Esophagus muscularis mucosa (tissue), 4 donors: ENCODE data around the gene HAPLN1. TPM values are rescaled to one million over a fixed set of nuclear protein-coding genes. Genes with fewer than 3 reads are reported as not detected.
"Not testable (repeated sequence)": the region's sequence is repeated elsewhere in the genome, so short reads cannot be mapped to it uniquely, and the experiment has no call there.

Experiments used
- DNase-seq: peaks from one replicate; pipeline ENCODE4 v3.0.0-alpha.2; 2017; ENCODE audit errors: extremely low spot score
- H3K27ac ChIP-seq, 4 donors: fragments of 200-600 bp; sonication (generic); replicated peaks in 1 of 4; 1 replicate in 3 of 4; 2 replicates in 1 of 4; pipeline ENCODE4 v1.5.1; 2016 to 2019; ENCODE audit warnings: mild to moderate bottlenecking in 1 of 4
- H3K27me3 ChIP-seq, 4 donors: fragments of 200-600 bp; sonication (generic); one replicate each; pipeline versions ENCODE4 v1.5.1 to v1.6.0; 2016 to 2019
- H3K36me3 ChIP-seq, 4 donors: fragments of 200-600 bp; sonication (generic); one replicate each; pipeline ENCODE4 v1.5.1; 2016 to 2019
- H3K4me1 ChIP-seq, 4 donors: fragments of 200-600 bp; sonication (generic); one replicate each; pipeline ENCODE4 v1.5.1; 2016 to 2019
- H3K4me3 ChIP-seq, 4 donors: fragments of 200-600 bp; sonication (generic); 1 replicate in 2 of 4; 2 replicates in 2 of 4; pipeline ENCODE4 v1.5.1; 2016 to 2019; ENCODE audit warnings: mild to moderate bottlenecking in 4 of 4, moderate library complexity in 1 of 4
- H3K9me3 ChIP-seq, 4 donors: fragments of 200-600 bp; sonication (generic); 1 replicate in 3 of 4; 2 replicates in 1 of 4; pipeline ENCODE4 v1.5.1; 2016 to 2019
- EP300 ChIP-seq: sonication (generic); formaldehyde crosslinking; IDR thresholded peaks from one replicate; pipeline ENCODE4 v1.6.1; 2017; ENCODE audit warnings: antibody characterized with exemption
- POLR2A ChIP-seq: fragments of 450-650 bp; IDR thresholded peaks from one replicate; pipeline ENCODE4 v1.6.1; 2017; ENCODE audit warnings: antibody characterized with exemption, moderate library complexity, mild to moderate bottlenecking, low read depth
- POLR2AphosphoS5 ChIP-seq, 2 donors: sonication (generic); formaldehyde crosslinking; IDR thresholded peaks; one replicate each; pipeline ENCODE4 v1.6.1; 2017; ENCODE audit warnings: antibody characterized with exemption in 2 of 2
- WGBS: methylation state at CpG from one replicate; pipeline ENCODE4 v1.1.5; 2018; 5-methylcytosine and 5-hydroxymethylcytosine counted together
- intact Hi-C: fragments of 100-400 bp; cut with DNase I; formaldehyde crosslinking; loops from one replicate; pipeline ENCODE4 v1.15.1; 2023
- total RNA-seq, 4 donors: library from RNA; depleted of rRNA; stranded (reverse); fragments of >200 nt; gene quantifications; one replicate each; pipeline versions ENCODE4 v1.1.0 to v1.2.1, GENCODE V29; 2016
- TF ChIP-seq, protein P1 (sequence below), 3 experiments: fragments of 200-600 bp in 2 of 3; fragments of 450-650 bp in 1 of 3; sonication (generic) in 2 of 3; IDR thresholded peaks; one replicate each; pipeline ENCODE4 v1.5.1; 2017 to 2019; ENCODE audit warnings: antibody characterized with exemption in 3 of 3, mild to moderate bottlenecking in 2 of 3, moderate library complexity in 1 of 3

HAPLN1 gene
- total RNA-seq, 4 donors from 2014 or later: 0.34 to 2.0 (median 0.40) TPM

GRCh38 chr5:83742089-83742488, 21.4 kb upstream of the HAPLN1 start:
- Histone ChIP-seq H3K36me3 (no peaks in the 10 kb centered on the region), H3K4me1 (no peaks in the 10 kb centered on the region), H3K9me3 (no peaks in the 10 kb centered on the region), H3K27me3 (no peaks in the 10 kb centered on the region), H3K4me3 (no peak overlapping the region), H3K27ac (no peak overlapping the region)
- intact Hi-C loops: no loop called here
- no peak for TF ChIP-seq EP300
- DNase-seq: no peak
- WGBS: 89% methylated on average over 4 of the region's 4 CpGs

DNA sequence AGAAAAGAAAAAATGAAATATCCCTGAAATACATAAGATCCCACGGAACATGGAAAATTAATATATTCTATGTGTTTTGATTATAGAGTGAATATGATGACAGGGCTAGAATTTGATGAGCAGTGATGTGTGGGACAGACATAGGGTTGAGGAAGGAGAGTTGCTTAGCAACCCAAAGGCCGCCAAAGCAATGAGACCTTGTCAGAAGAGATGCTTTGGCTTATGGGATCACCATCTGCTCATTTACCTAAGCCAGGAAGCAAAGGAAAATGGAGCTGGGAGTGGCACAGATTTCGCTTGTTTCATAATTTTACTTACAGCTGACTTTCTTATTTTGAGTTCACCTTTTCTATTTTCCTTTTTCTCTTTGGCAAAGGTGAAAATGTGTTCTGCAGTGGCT, 20.9 kb upstream of the HAPLN1 start:
- no peak overlapping the region for H3K4me3 ChIP-seq
- TF ChIP-seq, protein P1, sequence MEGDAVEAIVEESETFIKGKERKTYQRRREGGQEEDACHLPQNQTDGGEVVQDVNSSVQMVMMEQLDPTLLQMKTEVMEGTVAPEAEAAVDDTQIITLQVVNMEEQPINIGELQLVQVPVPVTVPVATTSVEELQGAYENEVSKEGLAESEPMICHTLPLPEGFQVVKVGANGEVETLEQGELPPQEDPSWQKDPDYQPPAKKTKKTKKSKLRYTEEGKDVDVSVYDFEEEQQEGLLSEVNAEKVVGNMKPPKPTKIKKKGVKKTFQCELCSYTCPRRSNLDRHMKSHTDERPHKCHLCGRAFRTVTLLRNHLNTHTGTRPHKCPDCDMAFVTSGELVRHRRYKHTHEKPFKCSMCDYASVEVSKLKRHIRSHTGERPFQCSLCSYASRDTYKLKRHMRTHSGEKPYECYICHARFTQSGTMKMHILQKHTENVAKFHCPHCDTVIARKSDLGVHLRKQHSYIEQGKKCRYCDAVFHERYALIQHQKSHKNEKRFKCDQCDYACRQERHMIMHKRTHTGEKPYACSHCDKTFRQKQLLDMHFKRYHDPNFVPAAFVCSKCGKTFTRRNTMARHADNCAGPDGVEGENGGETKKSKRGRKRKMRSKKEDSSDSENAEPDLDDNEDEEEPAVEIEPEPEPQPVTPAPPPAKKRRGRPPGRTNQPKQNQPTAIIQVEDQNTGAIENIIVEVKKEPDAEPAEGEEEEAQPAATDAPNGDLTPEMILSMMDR (IDR thresholded peaks at IDR 0.05): no peak
- no peak for TF ChIP-seq EP300
- no peak for TF ChIP-seq POLR2AphosphoS5 (IDR thresholded peaks at IDR 0.05)
- no peak for TF ChIP-seq POLR2A
- 89% methylated on average over 3 of the region's 3 CpGs for WGBS
- intact Hi-C loops: no loop called here
- no peaks in the 10 kb centered on the region for H3K4me1 ChIP-seq
- H3K27me3 ChIP-seq: no peaks in the 10 kb centered on the region
- no peak for DNase-seq
- H3K27ac ChIP-seq: no peak overlapping the region
- no peaks in the 10 kb centered on the region for H3K36me3 ChIP-seq
- H3K9me3 ChIP-seq: no peaks in the 10 kb centered on the region

GRCh38 chr5:83740741-83741140, 20.1 kb upstream of the HAPLN1 start:
- Histone ChIP-seq H3K27ac (no peak overlapping the region), H3K27me3 (no peaks in the 10 kb centered on the region), H3K4me3 (no peak overlapping the region), H3K9me3 (no peaks in the 10 kb centered on the region), H3K36me3 (no peaks in the 10 kb centered on the region), H3K4me1 (no peaks in the 10 kb centered on the region)
- TF ChIP-seq EP300 (no peak), POLR2A (no peak), POLR2AphosphoS5 (IDR thresholded peaks at IDR 0.05) (no peak)
- TF ChIP-seq, protein P1 (IDR thresholded peaks at IDR 0.05): no peak
- intact Hi-C loops: no loop called here
- no peak for DNase-seq
- 91% methylated on average over 2 of the region's 2 CpGs for WGBS

GRCh38 chr5:83736169-83736568, 15.5 kb upstream of the HAPLN1 start:
- H3K9me3 ChIP-seq, H3K4me1 ChIP-seq, H3K4me3 ChIP-seq, H3K36me3 ChIP-seq, DNase-seq, H3K27me3 ChIP-seq, H3K27ac ChIP-seq, intact Hi-C loops: not testable (repeated sequence)
- WGBS: 84% methylated on average over 2 of the region's 2 CpGs

GRCh38 chr5:83735058-83735457, 14.4 kb upstream of the HAPLN1 start:
- DNase-seq, H3K4me1 ChIP-seq, H3K27me3 ChIP-seq, H3K4me3 ChIP-seq, H3K27ac ChIP-seq, H3K9me3 ChIP-seq, H3K36me3 ChIP-seq, intact Hi-C loops: not testable (repeated sequence)

- H3K36me3 ChIP-seq: no peaks in the 10 kb centered on the region
- no peak overlapping the region for H3K27ac ChIP-seq
- H3K4me3 ChIP-seq: no peak overlapping the region
- no peaks in the 10 kb centered on the region for H3K9me3 ChIP-seq
- H3K4me1 ChIP-seq: no peaks in the 10 kb centered on the region
- TF ChIP-seq POLR2A: no peak
- TF ChIP-seq, protein P1 (IDR thresholded peaks at IDR 0.05): no peak
- no peak for TF ChIP-seq EP300
- intact Hi-C loops: no loop called here
- WGBS: 68% methylated on average over 2 of the region's 2 CpGs
- H3K27me3 ChIP-seq: no peaks in the 10 kb centered on the region
- no peak for DNase-seq
Observed at GRCh38 chr5:83731638-83732037, 11.0 kb upstream of the HAPLN1 start.
